HUDEP-2 (cell line): ENCODE measurements around the gene NPR3.

Experiments used
- DNase-seq, 76 experiments: peaks; one replicate each; lab custom pipeline; 2025; ENCODE audit not compliant: unreplicated experiment in 76 of 76; lab: John Stamatoyannopoulos, UW

NPR3 gene

GRCh38 chr5:32711681-32712480 lies 760 bp downstream of the NPR3 start:
- peak in 60 of 76 experiments; percentile 3 to 72 (median 48) for DNase-seq

- peak in 37 of 76 experiments; percentile 1 to 68 (median 31) for DNase-seq
Observed at GRCh38 chr5:32712481-32713360, 1.6 kb downstream of the NPR3 start.

- peak in 8 of 76 experiments; percentile 10 to 49 (median 38) for DNase-seq
Observed at GRCh38 chr5:32713361-32713769, 2.2 kb downstream of the NPR3 start.

- peak in 72 of 76 experiments; percentile 25 to 91 (median 74) for DNase-seq
Observed at GRCh38 chr5:32713770-32714381, 2.8 kb downstream of the NPR3 start.

GRCh38 chr5:32714836-32715235 lies 3.7 kb downstream of the NPR3 start:
- DNase-seq = peak in 12 of 76 experiments; percentile 1 to 49 (median 8)

- DNase-seq = no peak
Observed at GRCh38 chr5:32720300-32720699, 9.2 kb downstream of the NPR3 start.

- no peak for DNase-seq
Observed at GRCh38 chr5:32721626-32722025, 10.5 kb downstream of the NPR3 start.

GRCh38 chr5:32722957-32723356 lies 11.8 kb downstream of the NPR3 start:
- DNase-seq = no peak

- no peak for DNase-seq
Observed at GRCh38 chr5:32724526-32724925, 13.4 kb downstream of the NPR3 start.

GRCh38 chr5:32726086-32726557 lies 15.0 kb downstream of the NPR3 start:
- DNase-seq = peak in 3 of 76 experiments; percentile 5 to 17 (median 13)

GRCh38 chr5:32729651-32730050 lies 18.5 kb downstream of the NPR3 start:
- no peak for DNase-seq

GRCh38 chr5:32733590-32734340 lies 22.6 kb downstream of the NPR3 start:
- DNase-seq = no peak

- no peak for DNase-seq
Observed at GRCh38 chr5:32734827-32735378, 23.8 kb downstream of the NPR3 start.

- DNase-seq = no peak
Observed at GRCh38 chr5:32735512-32735911, 24.4 kb downstream of the NPR3 start.

- DNase-seq = no peak
Observed at GRCh38 chr5:32736842-32737241, 25.7 kb downstream of the NPR3 start.

GRCh38 chr5:32740651-32741050 lies 29.5 kb downstream of the NPR3 start:
- no peak for DNase-seq

GRCh38 chr5:32745317-32745716 lies 34.2 kb downstream of the NPR3 start:
- no peak for DNase-seq

GRCh38 chr5:32752411-32752810 lies 41.3 kb downstream of the NPR3 start:
- DNase-seq = no peak

- DNase-seq = no peak
Observed at GRCh38 chr5:32753051-32753450, 41.9 kb downstream of the NPR3 start.

GRCh38 chr5:32753765-32754164 lies 42.6 kb downstream of the NPR3 start:
- DNase-seq = peak in 1 of 76 experiments; percentile 8
